Naive thymus-derived CD8-positive, alpha-beta T cell (primary cell): Measurements from ENCODE around the gene GPR179. TPM values are rescaled to one million over a fixed set of nuclear protein-coding genes. Genes with fewer than 3 reads are reported as not detected.

Experiments used
- ATAC-seq, 2 donors: fragments of 150-1000 bp; cut with Tn5 transposase in 1 of 2; sonication (Bioruptor Pico), chemical (Tn5 transposase) in 1 of 2; 1 replicate in 1 of 2; 2 replicates in 1 of 2; pipeline ENCODE4 v1.10.0; 2021; ENCODE audit warnings: mild to moderate bottlenecking in 2 of 2, moderate library complexity in 2 of 2
- POLR2A ChIA-PET: fragments of 350-600 bp; sonication (Branson Sonifier 250); formaldehyde crosslinking; loops from one replicate; lab custom pipeline; 2021; ENCODE audit warnings: antibody characterized with exemption; lab: Charles Lee
- DNase-seq, 10 donors: peaks; one replicate each; pipeline versions ENCODE4 v3.0.0 to v3.0.0-alpha.2; 2020 to 2022
- H3K27ac Mint-ChIP-seq, 10 donors: one replicate each; pipeline ENCODE4 v1.8.0; 2020 to 2022; ENCODE audit warnings: mild to moderate bottlenecking in 10 of 10, mixed read lengths in 10 of 10, moderate library complexity in 4 of 10, inconsistent platforms in 1 of 10
- H3K27me3 Mint-ChIP-seq, 5 donors: one replicate each; pipeline ENCODE4 v1.8.0; 2021 to 2022; ENCODE audit warnings: mixed read lengths in 5 of 5
- H3K36me3 Mint-ChIP-seq, 3 donors: one replicate each; pipeline ENCODE4 v1.8.0; 2020 to 2022; ENCODE audit warnings: mixed read lengths in 3 of 3, mild to moderate bottlenecking in 2 of 3, inconsistent platforms in 1 of 3
- H3K4me1 Mint-ChIP-seq, 4 donors: one replicate each; pipeline ENCODE4 v1.8.0; 2021 to 2022; ENCODE audit warnings: mixed read lengths in 4 of 4
- H3K4me3 Mint-ChIP-seq, 10 donors: one replicate each; pipeline ENCODE4 v1.8.0; 2020 to 2022; ENCODE audit warnings: mild to moderate bottlenecking in 10 of 10, mixed read lengths in 10 of 10, moderate library complexity in 6 of 10, inconsistent platforms in 1 of 10
- H3K9me3 Mint-ChIP-seq, 9 donors: one replicate each; pipeline ENCODE4 v1.8.0; 2020 to 2022; ENCODE audit warnings: mixed read lengths in 9 of 9, mild to moderate bottlenecking in 3 of 9, inconsistent platforms in 1 of 9, moderate library complexity in 1 of 9
- polyA plus RNA-seq, 3 donors: library from polyadenylated mRNA; unstranded; fragments of 300-500 nt; fragmentation: Illumina TruSeq; gene quantifications; one replicate each; pipeline ENCODE4 v1.2.3, GENCODE V29; 2021
- total RNA-seq, 8 experiments: library from RNA in 2 of 8; stranded (reverse) in 2 of 8; gene quantifications; one replicate each; pipeline ENCODE4 v1.2.3 and lab custom pipeline; 2021 to 2026

GPR179 gene
- total and polyA plus RNA-seq, 5 experiments from 2014 or later = 0.11 to 0.21 TPM; not detected in 3

- Mint-ChIP-seq H3K27me3 (peaks cover 0 to 9% (median 4%) of the 10 kb centered on the region in 5 donors), H3K4me1 (peaks cover 11 to 24% (median 16%) of the 10 kb centered on the region in 4 donors), H3K9me3 (no peaks in the 10 kb centered on the region), H3K4me3 (no peak overlapping the region), H3K27ac (peak overlapping the region in 1 of 10 donors; percentile 84), H3K36me3 (peaks cover 0 to 3% (median 0%) of the 10 kb centered on the region in 3 donors)
- DNase-seq = no peak
- POLR2A ChIA-PET = no interaction called here
- no peak for ATAC-seq
Measured at GRCh38 chr17:38328620-38329019, 15.1 kb downstream of the GPR179 start.

DNA sequence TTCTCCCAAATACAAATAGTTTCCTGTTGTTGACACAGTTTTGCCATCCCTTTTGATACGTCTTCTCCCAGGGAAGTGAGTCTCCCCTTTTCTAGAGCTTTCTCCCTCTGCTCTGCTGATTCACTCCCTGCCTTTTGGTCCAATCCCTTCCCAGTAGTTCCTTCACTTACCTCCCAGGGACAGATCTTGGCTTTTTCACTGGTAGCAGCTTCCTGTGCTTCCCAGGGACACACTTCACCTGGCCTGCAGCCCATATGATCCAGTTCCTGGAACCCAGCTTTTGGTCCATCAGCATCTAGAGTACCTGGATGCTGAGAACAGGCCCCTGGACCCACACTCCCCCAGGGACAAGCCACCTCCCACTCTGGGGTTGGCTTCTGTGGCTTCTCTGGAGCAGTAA is 15.8 kb downstream of the GPR179 start:
- ATAC-seq (no peak), DNase-seq (no peak)
- peaks cover 11 to 24% (median 16%) of the 10 kb centered on the region in 4 donors for H3K4me1 Mint-ChIP-seq
- H3K27ac Mint-ChIP-seq = peak overlapping the region in 2 of 10 donors; percentile 3 to 84
- H3K9me3 Mint-ChIP-seq = no peaks in the 10 kb centered on the region
- H3K27me3 Mint-ChIP-seq = peaks cover 0 to 6% (median 0%) of the 10 kb centered on the region in 5 donors
- no peak overlapping the region for H3K4me3 Mint-ChIP-seq
- POLR2A ChIA-PET = no interaction called here
- peaks cover 0 to 10% (median 1%) of the 10 kb centered on the region in 3 donors for H3K36me3 Mint-ChIP-seq

DNA sequence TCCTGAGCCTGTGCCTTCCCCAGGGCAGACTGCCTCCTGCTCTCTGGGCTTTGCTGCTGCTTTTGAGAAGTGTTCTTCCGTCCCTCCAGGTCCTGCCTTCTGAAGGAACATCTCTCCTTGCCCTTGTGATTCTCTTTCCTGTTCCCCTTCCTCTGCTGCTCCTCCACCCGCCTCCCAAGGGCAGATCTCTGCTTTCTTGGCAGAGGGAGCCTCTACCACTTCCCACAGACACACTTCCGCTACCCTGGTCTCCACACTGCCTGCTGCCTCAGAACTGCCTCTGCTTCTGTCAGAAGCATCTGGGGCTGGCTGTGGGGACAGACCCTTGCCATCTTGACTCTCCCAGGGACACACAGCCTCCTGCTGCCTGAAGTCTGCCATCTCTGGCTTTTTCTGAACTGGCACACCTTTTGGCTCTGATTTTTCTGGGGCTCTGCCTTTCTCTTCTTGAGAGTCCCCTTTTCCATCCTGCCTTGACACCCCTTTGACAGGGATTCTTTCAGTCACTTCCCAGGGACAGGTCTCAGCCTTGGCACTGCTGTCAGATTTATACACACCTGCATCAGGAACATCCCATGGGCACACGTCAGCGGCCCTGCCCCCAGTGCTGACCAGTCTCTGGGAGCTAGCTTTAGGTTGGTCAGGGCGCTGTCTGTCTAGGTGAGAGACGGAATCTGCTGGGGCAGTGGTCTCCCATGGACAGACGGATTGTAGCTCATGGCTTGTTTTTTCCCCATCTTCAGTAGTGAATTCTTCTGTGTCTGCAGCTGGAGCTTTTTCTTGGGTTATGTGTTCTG is 16.6 kb downstream of the GPR179 start:
- peaks cover 0 to 14% (median 3%) of the 10 kb centered on the region in 3 donors for H3K36me3 Mint-ChIP-seq
- peaks cover 11 to 24% (median 16%) of the 10 kb centered on the region in 4 donors for H3K4me1 Mint-ChIP-seq
- peak overlapping the region in 3 of 10 donors; percentile 35 to 84 (median 35) for H3K27ac Mint-ChIP-seq
- ATAC-seq (peak in 1 of 2 donors; percentile 36), DNase-seq (no peak)
- H3K27me3 Mint-ChIP-seq = peaks cover 0 to 6% (median 0%) of the 10 kb centered on the region in 5 donors
- POLR2A ChIA-PET = no interaction called here
- no peak overlapping the region for H3K4me3 Mint-ChIP-seq
- no peaks in the 10 kb centered on the region for H3K9me3 Mint-ChIP-seq

DNA sequence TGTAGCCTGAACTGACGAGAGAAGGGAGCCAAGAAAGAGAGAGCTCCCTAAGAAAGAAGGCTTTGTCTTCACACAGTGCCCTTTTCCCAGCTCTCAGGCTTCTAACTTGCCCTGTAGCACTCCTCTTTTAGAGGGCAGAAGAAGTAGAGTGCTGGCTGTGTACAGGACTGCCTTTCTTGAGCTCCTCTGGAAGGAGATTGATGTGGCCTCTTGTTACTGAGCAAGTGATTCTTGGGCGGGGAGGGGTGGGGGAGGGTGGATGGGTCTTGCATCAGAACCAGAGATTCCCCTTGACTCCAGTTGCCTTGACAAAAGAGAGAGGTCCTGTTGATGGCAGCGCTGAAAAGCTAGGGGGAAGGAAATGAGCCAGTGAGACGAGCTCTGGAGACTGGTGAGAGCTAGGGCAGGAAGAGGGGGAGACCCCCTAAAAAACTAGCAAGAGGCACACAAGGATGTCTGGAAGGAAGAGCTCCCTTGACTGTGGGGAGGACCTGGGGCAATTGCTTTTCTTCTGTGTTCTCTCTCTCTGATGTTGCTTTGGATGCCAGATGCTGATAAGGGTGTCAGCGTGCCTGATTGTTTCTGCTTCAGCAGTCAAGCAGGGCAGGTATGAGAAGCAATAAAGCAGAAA is 18.4 kb downstream of the GPR179 start:
- H3K4me3 Mint-ChIP-seq = no peak overlapping the region
- H3K27me3 Mint-ChIP-seq = peaks cover 0 to 2% (median 0%) of the 10 kb centered on the region in 5 donors
- H3K9me3 Mint-ChIP-seq = no peaks in the 10 kb centered on the region
- DNase-seq = no peak
- peaks cover 0 to 31% (median 3%) of the 10 kb centered on the region in 3 donors for H3K36me3 Mint-ChIP-seq
- H3K4me1 Mint-ChIP-seq = peaks cover 11 to 24% (median 14%) of the 10 kb centered on the region in 4 donors
- H3K27ac Mint-ChIP-seq = peak overlapping the region in 3 of 10 donors; percentile 40 to 83 (median 81)
- POLR2A ChIA-PET = interaction anchor here (0.6 kb wide), 1 partner anchor 21 kb away, joined by 6 read pairs; no protein-coding TSS in a partner anchor
- peak in 1 of 2 donors; percentile 45 for ATAC-seq

- Mint-ChIP-seq H3K27me3 (peaks cover 0 to 2% (median 0%) of the 10 kb centered on the region in 5 donors), H3K36me3 (peaks cover 0 to 35% (median 3%) of the 10 kb centered on the region in 3 donors), H3K9me3 (no peaks in the 10 kb centered on the region), H3K4me1 (peaks cover 11 to 24% (median 15%) of the 10 kb centered on the region in 4 donors), H3K27ac (peak overlapping the region in 4 of 10 donors; percentile 16 to 81 (median 34)), H3K4me3 (no peak overlapping the region)
- no peak for DNase-seq
- POLR2A ChIA-PET = no interaction called here
- no peak for ATAC-seq
Measured at GRCh38 chr17:38324772-38325171, 19.0 kb downstream of the GPR179 start.

DNA sequence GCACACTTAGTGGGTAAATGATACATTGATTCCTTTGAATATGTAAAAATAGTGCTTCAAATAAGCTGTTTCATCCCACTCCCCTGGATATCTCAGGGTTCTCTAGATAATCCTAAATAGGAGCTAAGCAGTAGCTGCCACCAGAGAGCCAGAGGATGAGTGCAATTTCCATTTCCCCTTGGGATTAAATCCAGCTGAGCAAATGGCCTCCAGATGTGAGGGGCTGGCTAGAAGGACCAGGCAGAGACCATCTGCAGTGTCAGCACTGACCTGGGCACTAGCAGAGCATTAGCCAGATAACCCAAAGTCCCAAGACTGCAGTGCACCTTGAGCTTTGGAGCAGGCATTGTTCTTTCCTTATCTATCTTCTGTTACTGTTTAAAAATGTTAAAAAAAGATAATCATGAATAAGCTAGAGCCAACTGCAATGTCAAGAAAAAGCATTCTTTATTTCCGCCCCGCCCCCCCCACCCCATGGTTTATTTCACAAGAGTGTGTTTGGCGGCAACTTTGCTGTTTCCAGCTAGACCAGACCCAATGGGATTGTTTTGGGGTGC is 19.5 kb downstream of the GPR179 start:
- no peak overlapping the region for H3K4me3 Mint-ChIP-seq
- DNase-seq (no peak), ATAC-seq (no peak)
- no peak overlapping the region for H3K27ac Mint-ChIP-seq
- peaks cover 0 to 40% (median 3%) of the 10 kb centered on the region in 3 donors for H3K36me3 Mint-ChIP-seq
- POLR2A ChIA-PET = no interaction called here
- H3K27me3 Mint-ChIP-seq = peaks cover 0 to 2% (median 0%) of the 10 kb centered on the region in 5 donors
- peaks cover 11 to 24% (median 15%) of the 10 kb centered on the region in 4 donors for H3K4me1 Mint-ChIP-seq
- no peaks in the 10 kb centered on the region for H3K9me3 Mint-ChIP-seq

DNA sequence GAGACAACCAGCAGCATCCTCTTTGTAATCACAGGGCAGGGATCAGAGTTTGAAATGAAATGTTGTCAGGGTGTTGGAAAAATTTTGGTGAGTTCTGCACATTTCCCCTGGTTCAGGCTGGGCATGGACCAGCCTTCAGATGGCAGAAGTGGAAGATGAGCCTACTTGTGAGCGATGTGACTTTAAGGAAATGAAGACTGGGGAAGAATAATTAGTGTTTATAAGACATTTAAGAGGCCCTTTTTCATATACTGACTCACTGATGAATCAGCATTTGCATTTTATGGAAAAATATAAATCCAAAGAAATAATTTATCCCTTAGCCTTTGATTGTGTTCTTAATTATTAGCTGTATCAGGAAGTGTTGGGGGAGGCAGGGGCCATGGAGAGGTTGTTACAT is 20.9 kb downstream of the GPR179 start:
- H3K27ac Mint-ChIP-seq = no peak overlapping the region
- no peak for DNase-seq
- H3K9me3 Mint-ChIP-seq = no peaks in the 10 kb centered on the region
- H3K4me3 Mint-ChIP-seq = no peak overlapping the region
- H3K4me1 Mint-ChIP-seq = peaks cover 11 to 22% (median 15%) of the 10 kb centered on the region in 4 donors
- ATAC-seq = no peak
- H3K27me3 Mint-ChIP-seq = no peaks in the 10 kb centered on the region
- POLR2A ChIA-PET = no interaction called here
- peaks cover 0 to 46% (median 3%) of the 10 kb centered on the region in 3 donors for H3K36me3 Mint-ChIP-seq

DNA sequence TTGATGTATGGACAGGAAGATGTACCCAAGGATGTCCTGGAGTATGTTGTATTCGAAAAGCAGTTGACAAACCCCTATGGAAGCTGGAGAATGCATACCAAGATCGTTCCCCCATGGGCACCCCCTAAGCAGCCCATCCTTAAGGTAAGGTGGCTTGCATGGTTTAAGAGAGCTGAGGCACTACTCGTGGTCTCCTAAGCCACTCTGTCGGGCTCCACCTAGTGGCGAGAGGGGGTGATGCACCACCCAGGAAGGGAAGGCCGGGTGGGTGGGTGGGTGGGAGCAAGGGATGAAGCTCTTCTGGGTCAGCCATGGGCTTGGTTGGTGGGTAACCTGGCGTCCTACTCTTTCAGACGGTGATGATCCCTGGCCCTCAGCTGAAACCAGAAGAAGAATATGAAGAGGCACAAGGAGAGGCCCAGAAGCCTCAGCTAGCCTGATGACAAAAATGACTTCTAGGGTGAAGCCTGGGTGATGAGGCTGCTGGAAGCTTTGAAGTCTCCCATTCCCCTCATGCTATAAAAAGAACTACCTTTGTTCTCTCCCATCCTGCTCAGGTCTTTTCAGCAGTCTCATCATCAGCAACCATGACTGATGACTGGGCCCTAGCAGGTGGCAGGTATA is 21.5 kb downstream of the GPR179 start:
- Mint-ChIP-seq H3K4me3 (no peak overlapping the region), H3K4me1 (peaks cover 9 to 20% (median 14%) of the 10 kb centered on the region in 4 donors), H3K36me3 (peaks cover 0 to 52% (median 3%) of the 10 kb centered on the region in 3 donors), H3K27ac (peak overlapping the region in 1 of 10 donors; percentile 30), H3K27me3 (no peaks in the 10 kb centered on the region), H3K9me3 (no peaks in the 10 kb centered on the region)
- DNase-seq = peak; percentile 37 to 84 (median 66)
- POLR2A ChIA-PET = interaction anchor here (0.6 kb wide), 1 partner anchor 94 kb away, joined by 7 read pairs; no protein-coding TSS in a partner anchor
- ATAC-seq = peak; percentile 83 to 97

DNA sequence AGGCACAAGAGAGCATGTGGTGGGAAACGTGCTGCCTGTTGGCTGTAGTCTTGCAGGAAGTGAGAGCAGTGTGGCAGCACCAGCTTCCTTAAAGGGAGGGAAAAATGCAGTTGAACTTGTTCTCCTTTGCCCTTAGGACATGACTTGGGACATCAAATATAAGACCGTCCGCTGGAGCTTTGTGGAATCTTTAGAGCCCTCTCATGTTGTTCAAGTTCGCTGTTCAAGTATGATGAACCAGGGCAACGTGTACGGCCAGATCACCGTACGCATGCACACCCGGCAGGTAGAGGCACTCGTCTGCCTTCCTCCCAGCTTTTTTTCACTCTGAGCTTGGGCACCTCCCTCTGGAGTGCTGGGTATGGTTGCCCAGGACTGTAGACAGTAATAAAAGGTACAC is 23.3 kb downstream of the GPR179 start:
- Mint-ChIP-seq H3K4me3 (no peak overlapping the region), H3K9me3 (no peaks in the 10 kb centered on the region), H3K27me3 (no peaks in the 10 kb centered on the region), H3K4me1 (peaks cover 2 to 6% (median 4%) of the 10 kb centered on the region in 4 donors), H3K27ac (no peak overlapping the region), H3K36me3 (peaks cover 4 to 65% (median 9%) of the 10 kb centered on the region in 3 donors)
- POLR2A ChIA-PET = no interaction called here
- DNase-seq = no peak
- ATAC-seq = no peak

DNA sequence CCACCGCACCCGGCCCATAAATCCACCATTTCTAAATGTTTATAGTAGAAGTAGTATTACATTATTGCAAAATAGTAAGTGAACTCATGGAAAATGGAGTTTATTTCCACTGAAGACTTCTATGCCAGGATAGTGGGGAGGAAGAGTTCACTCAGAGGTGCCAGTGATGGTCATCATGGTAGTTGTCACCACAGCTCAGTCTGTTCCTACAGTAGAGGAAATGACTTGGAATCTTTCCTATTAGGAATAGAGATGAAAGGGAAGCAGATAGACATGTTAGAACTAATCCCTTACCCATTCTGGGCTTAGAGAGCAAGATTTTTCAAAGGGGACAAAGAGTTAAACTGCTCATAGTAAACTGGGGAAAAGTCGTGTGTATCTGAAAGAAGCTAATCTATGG is 26.7 kb downstream of the GPR179 start:
- H3K9me3 Mint-ChIP-seq = no peaks in the 10 kb centered on the region

DNA sequence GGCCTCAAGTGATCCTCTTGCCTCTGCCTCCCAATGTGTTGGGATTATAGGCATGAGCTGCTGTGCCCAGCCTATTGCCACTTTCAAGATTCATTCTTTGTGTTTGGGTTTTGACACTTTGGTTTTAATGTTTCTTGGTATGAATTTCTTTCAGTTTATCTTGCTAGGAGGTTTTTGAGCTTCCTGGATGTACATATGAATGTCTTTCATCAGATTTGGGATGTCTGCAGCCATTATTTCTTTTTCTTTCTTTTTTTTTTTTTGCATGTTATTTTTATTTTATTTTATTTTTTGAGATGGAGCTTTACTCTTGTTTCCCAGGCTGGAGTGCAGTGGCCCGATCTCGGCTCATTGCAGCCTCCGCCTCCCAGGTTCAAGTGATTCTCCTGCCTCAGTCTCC is 28.3 kb downstream of the GPR179 start:
- DNase-seq = no peak
- no peak for ATAC-seq
- Mint-ChIP-seq H3K36me3 (peaks cover 4 to 70% (median 22%) of the 10 kb centered on the region in 3 donors), H3K27ac (no peak overlapping the region), H3K4me3 (no peak overlapping the region), H3K9me3 (no peaks in the 10 kb centered on the region), H3K4me1 (peaks cover 0 to 3% (median 0%) of the 10 kb centered on the region in 4 donors), H3K27me3 (no peaks in the 10 kb centered on the region)
- POLR2A ChIA-PET = no interaction called here

More for the DNA sequence above, 26.7 kb downstream of the GPR179 start:
- POLR2A ChIA-PET = no interaction called here
- Mint-ChIP-seq H3K27ac (peak overlapping the region in 1 of 10 donors; percentile 60), H3K36me3 (peaks cover 4 to 73% (median 16%) of the 10 kb centered on the region in 3 donors), H3K4me3 (no peak overlapping the region), H3K27me3 (no peaks in the 10 kb centered on the region), H3K4me1 (peaks cover 0 to 3% (median 0%) of the 10 kb centered on the region in 4 donors)
- DNase-seq (no peak), ATAC-seq (no peak)
